Skeletal muscle cell (primary cell): Measurements from ENCODE around the gene IL1RL2.

ENCODE experiments used
- DNase-seq: peaks from one replicate; pipeline ENCODE4 v3.0.0-alpha.2; 2010; ENCODE audit warnings: low read depth
- H3K4me3 ChIP-seq: 2 replicates; pipeline ENCODE4 v1.5.1; 2011; ENCODE audit warnings: low read depth, mild to moderate bottlenecking, control low read depth, low read length, moderate library complexity

The IL1RL2 gene

GRCh38 chr2:102186791-102187495 lies at the start of gene IL1RL2:
Gene IL1RL2 (plus strand): TSS chr2:102187023. CDS start chr2:102187868, 845 bp downstream.
- no peak for DNase-seq
- H3K4me3 ChIP-seq = peak within 1 kb of the TSS; percentile 41

DNA sequence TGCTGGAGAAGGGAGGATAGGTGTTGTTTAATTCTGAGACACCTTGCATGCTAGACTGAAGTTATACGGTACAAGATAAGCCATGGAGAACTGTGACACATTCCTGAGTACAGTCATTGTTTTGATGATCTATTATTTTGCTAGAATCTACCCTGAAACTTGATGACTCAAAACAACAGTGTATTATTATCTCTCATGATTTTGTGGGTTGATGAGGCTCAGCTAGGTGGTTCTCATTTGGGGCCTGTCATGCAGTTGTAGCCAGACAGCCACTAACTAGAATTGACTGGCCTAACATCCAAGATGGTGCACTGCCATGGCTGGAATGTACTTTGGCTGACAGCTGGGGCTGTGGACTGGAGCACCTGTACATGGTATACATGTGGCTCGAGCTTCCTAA lies 49.7 kb upstream of the IL1RL2 start:
- DNase-seq = no peak
- H3K4me3 ChIP-seq = no peak overlapping the region

GRCh38 chr2:102138331-102138730 lies 48.5 kb upstream of the IL1RL2 start:
- no peak overlapping the region for H3K4me3 ChIP-seq

GRCh38 chr2:102139851-102140250 lies 47.0 kb upstream of the IL1RL2 start:
- no peak overlapping the region for H3K4me3 ChIP-seq
- DNase-seq = peak; percentile 55

More at GRCh38 chr2:102138331-102138730, 48.5 kb upstream of the IL1RL2 start:
- no peak for DNase-seq

DNA sequence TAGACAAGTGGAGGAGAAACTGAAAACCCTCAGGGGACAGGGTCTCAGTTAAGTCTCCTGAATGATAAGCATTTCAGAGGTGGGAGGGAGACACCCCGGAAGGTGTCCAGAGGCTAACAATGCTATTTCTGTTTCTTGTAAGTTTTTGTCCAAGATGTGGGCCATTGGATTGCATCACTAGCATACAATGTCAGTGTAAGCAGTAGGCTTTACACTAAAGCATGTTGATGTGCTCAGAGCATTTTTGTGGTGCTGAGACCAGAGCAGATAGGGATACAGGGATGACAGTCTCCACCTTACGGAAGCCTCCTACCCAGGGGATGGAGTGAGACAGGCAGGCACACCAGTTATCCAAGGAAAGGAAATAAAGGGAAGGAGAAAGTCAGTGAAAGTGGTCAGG lies 46.4 kb upstream of the IL1RL2 start:
- H3K4me3 ChIP-seq = no peak overlapping the region
- no peak for DNase-seq

DNA sequence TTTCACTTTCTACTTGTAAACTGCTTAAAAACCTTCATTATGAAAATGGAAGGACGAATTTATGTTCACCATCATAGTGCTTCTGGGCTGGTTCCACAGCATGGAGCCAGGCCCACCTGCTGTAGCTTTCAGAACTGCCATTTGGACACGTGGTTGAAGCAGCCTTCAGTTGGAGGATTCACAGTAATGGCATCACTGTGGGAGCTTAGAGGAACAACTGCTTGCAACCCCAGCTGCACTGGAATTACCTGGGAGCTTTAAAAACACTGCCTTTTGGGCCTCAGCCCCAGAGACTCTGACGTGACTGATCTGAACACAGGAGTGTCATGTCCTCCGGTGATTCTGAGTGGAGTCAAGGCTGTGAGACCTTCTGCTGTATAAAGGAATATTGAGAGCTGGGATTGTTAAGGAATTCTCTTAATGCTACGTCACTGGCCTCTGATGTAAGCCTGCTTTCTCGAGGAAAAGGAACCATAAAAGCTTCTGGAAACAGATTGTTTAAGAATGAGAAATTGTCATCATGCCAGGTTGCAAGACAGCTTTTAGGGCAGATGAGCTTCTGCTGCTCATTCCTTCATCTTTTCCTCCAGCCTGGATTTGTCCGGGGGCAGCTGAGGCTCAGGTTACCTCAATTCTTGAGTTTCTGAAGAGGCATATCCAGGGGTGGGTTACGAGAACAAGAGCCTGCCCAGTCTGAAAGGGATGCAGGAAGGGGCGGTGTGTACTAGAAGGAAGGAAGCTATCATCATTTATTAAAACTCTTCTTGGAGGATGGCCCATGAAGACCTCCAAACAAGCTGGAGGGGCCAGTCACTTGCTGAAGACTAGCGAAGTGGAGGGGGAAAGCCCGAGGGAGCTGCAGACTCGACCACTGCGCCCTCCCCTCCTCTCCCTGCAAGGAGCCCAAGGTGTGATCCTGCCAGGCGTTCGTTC lies 45.5 kb upstream of the IL1RL2 start:
- H3K4me3 ChIP-seq = peak overlapping the region; percentile 65
- peak; percentile 97 for DNase-seq

- DNase-seq = peak; percentile 61
- H3K4me3 ChIP-seq = peak within 1 kb of the TSS; percentile 65
Observed at GRCh38 chr2:102141970-102142828, 44.6 kb upstream of the IL1RL2 start, which contains the start of gene IL1R1. Gene IL1R1 (plus strand): TSS chr2:102142746. CDS start chr2:102157725, 14,979 bp downstream.

GRCh38 chr2:102142829-102143449 lies 43.9 kb upstream of the IL1RL2 start:
- no peak for DNase-seq

GRCh38 chr2:102143450-102143985 lies 43.3 kb upstream of the IL1RL2 start:
- H3K4me3 ChIP-seq = peak overlapping the region; percentile 65
- DNase-seq = no peak

More at GRCh38 chr2:102142829-102143449, 43.9 kb upstream of the IL1RL2 start:
- peak overlapping the region; percentile 65 for H3K4me3 ChIP-seq

- DNase-seq = no peak
- peak overlapping the region; percentile 65 for H3K4me3 ChIP-seq
Observed at GRCh38 chr2:102144128-102144527, 42.7 kb upstream of the IL1RL2 start.

GRCh38 chr2:102145107-102145506 lies 41.7 kb upstream of the IL1RL2 start:
- no peak overlapping the region for H3K4me3 ChIP-seq
- no peak for DNase-seq

DNA sequence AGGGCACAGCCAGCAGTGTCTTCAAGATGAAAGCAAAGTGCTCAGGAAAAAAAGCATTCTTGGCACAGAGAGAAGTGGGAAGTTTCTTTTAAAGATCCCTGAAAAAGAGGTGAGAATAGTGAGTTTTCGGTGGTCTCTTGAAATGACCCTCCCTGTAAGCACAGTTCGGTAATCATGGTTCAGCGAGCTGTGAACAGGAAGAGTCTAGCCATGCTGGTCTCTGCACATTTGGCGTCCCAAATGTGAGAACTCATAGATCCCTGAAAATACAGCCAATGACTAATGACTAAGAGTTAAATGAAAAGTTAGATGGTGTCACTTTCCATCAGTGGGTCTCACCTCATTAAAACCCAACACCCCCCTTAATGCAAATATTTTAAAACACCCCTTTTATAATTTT lies 40.9 kb upstream of the IL1RL2 start:
- DNase-seq = no peak
- H3K4me3 ChIP-seq = no peak overlapping the region

- no peak for DNase-seq
- H3K4me3 ChIP-seq = no peak overlapping the region
Observed at GRCh38 chr2:102147935-102148334, 38.9 kb upstream of the IL1RL2 start.

DNA sequence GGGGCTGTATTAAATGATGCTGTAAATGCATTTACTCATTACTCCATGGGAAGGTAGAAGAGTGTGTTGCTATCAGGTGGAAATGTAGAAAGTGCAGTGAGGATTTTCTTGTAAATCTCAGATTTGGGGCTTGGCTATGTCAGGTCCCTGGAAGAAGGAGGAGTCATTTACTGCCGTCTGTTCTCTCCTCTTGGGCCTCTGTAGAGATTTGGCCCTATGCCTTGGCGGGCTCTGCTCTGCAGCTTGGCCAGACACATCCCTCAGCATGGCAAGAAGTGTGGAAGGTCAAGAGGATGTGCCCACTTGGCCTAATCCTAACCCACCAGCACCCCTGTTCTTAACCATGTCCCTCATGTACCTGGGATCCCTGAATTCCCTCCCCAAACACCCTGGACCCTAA lies 37.6 kb upstream of the IL1RL2 start:
- no peak overlapping the region for H3K4me3 ChIP-seq
- no peak for DNase-seq

DNA sequence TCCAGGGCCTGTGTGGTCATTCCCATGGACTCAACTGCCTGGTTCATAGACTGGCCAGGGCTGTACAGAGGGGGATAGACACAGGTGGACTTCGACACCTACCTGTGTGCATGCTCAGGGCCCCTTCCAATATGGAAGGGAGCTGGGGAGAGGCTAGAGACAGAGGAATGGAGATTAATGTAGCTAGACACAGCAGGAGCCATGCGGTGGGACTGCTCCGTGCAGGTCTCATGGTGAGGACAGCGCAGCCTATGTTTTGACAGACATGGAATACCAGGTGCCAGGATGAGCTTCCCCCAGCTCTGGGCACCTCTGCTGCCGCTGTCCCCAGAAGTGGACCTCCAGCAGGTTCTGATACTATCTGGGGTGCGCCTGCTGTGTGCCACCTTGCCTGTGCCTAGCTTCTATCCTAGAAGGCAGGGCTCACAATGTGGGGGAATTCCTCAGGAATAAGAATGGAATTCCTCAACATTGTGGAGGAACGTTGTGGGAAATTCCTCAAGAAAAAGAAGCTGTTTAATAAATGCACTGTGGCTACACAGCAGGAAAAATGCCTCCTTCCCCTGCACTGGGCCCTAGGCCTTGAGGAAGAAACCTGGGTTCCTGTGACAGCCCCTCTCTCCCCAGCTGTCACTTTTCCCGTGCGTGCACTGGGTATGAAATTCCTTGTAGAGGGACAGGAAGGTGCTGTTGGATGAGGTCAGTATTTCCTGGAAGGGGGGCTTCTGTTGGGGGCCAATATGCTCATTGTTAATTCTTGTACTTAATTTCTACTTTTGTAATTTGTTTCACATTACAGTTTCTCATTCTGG lies 37.0 kb upstream of the IL1RL2 start:
- H3K4me3 ChIP-seq = no peak overlapping the region
- DNase-seq = no peak

GRCh38 chr2:102154364-102154763 lies 32.5 kb upstream of the IL1RL2 start:
- DNase-seq = no peak
- no peak overlapping the region for H3K4me3 ChIP-seq

DNA sequence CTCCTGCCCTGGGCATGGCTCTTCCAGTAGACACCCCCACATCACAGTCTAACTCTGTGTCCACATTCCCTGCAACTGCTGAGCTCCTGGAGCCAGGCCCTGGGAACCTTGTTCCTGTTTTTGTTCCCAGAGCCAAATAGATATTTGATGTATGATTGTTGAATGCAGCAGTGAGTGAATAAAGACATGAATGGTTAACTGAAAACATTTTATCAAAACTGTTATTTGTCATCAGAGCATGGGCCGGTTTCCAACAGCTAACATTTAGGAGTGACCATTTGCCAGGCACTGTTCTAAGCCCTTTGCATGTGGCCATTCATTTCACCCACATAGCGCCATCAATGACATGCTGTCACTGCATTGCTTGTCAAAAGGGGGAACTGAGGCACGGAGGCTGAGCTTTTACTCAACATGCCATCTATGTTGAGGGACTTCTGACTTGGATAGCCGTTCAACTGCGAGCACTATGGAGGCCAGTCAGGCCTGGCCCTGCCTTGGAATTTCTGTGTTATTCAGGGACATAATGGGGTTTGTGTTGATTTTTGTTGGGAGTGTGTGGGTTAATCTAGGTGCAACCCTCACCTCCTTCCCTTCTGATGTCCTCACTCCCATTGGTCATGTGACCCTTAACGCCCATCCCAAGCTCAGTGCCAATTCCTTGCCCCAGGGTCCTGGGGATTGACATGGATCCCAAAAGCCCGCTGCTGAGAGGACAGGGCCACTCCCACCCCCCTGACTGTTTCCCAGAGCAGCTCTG lies 31.7 kb upstream of the IL1RL2 start:
- no peak overlapping the region for H3K4me3 ChIP-seq
- DNase-seq = no peak
